Activated CD8-positive, alpha-beta memory T cell treated with anti-CD3 and anti-CD28 coated beads for 48 hours (primary cell): ENCODE measurements around the gene EFNA3.

ENCODE experiments used
- DNase-seq, 3 experiments: peaks; one replicate each; pipeline ENCODE4 v3.0.0-alpha.2; 2020; ENCODE audit warnings: low read depth in 2 of 3, low spot score in 2 of 3

Gene EFNA3

DNA sequence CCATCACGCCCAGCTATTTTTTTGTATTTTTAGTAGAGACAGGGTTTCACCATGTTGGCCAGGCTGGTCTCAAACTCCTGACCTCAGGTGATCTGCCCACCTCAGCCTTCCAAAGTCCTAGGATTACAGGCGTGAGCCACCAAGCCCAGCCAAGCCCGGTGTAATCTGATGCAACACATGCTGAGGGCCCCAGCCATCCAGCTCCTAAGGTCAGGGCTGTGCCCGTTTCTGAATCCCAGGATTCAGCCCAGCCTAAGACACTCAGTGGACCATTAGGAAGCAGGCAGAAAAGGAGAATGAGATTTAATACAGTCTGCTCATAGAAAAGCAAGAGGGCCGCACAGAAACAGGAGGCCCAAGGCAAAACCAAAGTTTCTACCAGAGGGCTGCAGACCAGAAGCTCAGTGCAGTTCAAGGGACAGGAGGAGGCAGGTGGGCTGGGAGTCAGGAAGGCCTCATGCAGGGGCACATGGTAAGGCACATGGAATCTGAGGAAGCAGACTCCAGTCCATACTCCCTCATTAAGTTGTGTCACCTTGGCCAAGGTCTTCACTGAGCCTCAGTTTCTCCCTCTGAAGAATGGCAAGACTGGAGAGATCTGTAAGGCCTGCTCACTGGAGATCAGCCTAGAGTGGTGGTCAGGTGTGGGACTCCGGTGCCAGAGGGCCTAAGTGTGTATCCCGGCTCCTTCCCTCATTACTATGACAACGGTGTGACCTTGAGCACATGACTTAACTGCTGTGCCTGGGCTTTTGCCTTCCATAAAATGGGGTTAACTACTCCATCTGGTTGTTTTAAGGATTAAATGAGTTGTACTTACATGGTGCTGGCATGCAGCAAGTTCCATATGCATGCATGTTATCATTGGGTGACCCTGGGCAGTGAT is 29.9 kb upstream of the EFNA3 start:
- no peak for DNase-seq

DNA sequence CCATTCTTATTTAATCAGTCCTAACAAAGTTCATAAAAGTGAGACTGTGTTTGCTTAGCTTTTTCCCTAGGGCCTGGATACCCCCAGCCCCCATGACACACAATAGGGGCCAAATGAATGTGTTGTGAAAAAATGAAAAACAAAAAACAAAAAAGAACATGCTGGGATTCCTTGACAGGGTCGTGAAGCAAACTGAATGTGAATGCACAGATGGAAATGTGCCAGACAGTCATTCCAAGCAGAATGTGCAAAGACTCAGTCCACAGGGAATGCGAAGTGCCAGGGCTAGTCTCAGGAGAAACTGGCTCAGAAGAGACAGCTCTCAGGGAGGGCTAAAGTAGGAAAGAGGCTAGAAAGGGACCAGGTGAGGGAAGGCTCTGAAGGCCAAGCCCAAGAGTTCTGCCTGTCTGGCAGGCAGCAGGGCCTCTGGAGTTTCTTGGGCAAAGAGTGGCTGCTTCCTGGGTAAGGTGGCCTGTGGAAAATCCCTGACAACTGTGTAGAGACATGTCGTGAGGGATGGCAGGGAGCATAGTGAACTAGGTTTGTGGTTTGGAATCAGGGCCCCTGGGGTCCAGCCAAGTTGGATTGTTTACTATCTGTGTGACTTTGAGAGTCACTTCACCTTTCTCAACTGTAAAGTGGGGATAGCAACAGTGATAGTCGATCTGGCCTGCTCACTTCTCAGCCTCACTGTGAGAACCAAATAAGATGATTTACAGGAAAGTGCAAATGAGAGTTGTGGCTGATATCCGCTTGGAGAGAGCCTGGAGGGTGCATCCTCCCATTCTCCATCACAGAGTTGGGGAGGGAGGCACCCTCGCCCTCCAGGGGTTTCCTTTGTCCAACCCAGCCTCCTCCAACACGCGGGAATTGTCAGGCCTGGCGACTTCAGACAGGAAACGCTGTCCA is 28.7 kb upstream of the EFNA3 start:
- no peak for DNase-seq

DNA sequence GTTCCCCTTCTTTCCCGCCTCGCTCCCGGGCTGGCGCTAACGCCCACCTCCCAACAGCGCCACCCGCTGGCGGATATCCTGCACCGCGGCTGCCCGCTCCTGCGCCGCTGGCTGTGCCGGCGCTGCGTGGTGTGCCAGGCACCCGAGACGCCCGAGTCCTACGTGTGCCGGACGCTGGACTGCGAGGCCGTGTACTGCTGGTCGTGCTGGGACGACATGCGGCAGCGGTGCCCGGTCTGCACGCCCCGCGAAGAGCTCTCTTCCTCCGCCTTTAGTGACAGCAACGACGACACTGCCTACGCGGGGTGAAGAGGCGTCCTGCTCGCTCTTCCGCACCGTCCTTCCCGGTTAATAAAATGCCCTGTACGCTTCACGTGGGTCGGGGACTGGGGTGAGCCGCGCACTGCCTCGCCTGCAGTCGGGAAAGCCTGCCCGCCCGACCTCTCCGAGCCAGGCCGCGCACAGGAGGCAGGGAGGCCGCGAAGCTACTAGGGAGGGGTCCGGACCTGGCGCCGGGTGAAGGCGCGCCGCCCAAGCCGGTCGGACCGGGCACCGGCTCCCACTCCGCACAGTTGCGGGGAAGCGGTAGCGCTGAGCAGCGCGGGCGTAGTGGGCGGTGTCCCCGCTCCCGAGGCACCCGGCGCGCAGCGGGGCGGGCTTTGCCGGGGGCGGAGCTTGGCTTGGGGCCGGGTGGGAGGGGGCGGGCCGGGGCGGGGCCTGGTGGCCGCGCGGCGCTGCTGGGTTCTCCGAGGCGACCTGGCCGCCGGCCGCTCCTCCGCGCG is 27.9 kb upstream of the EFNA3 start, which contains the start of gene ADAM15:
TSS of gene ADAM15 (plus strand) at position 757 of the 782 bp plus-strand sequence. CDS start 71 bp downstream, outside the sequence.
- DNase-seq: peak in 2 of 3 experiments; percentile 65 to 69

DNA sequence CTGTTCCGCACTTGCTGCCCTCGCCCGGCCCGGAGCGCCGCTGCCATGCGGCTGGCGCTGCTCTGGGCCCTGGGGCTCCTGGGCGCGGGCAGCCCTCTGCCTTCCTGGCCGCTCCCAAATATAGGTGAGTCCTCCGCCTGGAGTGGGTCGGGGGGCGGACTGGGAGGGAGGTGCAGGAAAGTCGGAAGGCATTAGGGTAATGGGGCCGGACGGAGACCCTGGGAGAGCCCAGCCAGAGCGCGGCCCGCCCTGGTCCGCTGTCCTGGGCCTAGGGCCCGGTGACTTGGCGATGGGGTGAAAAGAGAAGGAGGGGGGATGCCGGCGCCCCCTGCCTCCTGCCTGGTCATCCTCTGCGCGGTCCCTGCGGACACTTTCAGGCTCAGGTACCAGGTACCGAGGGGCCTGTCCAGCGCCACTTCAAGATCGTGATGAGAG is 27.3 kb upstream of the EFNA3 start:
- no peak for DNase-seq

DNA sequence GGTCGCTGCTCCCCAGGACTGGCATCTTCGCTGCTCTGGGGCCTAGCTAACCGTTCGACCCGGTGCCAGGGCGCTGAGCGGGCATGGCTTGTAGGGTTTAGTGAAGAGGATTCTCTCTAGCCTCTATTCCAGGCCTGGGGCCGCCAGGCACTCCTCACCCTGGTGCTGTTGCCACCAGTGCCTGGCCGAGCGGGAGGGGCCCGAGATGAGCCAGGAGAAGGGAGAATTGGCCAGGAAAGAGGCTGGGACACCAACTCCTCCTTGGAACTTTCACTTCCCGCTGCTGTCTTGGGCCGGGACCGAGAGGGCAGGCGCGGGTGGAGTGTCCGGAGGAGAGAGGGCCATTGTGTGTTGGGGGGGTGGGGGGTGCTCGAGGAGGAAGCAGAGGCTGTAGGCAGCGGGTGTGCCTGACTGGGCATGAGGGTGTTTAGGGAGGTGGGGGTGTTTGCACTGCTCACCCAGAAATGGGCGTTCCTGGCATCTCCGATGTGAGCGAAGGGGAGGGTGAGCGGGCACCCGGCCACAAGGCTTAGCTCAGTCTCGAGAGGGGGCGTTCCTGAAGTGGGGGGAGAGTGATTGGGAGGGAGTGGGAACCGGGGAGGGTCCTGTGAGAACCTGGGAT is 26.7 kb upstream of the EFNA3 start:
- no peak for DNase-seq

DNA sequence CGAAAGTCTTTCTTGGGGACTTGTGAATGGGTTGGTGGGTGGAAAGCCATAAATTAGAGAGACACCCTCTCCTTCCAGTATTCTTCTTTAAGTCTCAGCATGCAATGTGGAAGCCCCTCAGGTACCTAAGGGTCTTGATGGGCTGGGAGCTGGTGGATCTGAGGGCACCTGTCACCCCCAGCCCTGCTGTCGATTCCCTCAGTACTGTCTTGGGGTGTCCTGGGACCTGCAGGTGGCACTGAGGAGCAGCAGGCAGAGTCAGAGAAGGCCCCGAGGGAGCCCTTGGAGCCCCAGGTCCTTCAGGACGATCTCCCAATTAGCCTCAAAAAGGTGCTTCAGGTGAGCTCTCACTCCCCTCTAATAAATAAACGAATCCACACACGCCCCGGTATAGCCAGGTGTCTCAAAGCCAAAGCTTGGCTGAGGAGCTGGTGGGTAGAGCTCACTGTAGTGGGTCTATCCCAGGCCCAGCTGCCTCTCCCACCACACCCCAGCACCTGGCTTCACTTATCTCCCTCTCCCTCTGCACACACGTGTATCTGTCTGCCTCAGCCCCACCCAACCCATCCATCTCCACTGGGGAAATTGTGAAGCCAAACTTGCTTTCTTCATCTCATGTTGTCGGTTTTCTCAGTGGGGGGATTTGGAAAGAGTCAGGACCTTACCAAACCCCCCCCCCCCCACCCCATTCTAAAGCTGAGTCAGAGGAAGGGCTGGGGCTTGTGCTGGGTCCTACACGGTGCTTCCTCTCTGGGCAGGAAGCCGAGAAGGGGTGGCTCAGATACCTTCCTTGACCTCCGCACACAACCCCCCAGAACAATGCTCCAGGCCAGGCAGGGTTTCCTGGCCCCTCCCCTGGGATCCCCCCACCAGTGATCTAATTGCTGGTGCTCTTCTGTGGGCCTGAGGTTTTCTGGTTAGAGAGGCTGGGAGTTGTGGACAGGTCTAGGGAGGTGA is 25.9 kb upstream of the EFNA3 start:
- DNase-seq: no peak

DNA sequence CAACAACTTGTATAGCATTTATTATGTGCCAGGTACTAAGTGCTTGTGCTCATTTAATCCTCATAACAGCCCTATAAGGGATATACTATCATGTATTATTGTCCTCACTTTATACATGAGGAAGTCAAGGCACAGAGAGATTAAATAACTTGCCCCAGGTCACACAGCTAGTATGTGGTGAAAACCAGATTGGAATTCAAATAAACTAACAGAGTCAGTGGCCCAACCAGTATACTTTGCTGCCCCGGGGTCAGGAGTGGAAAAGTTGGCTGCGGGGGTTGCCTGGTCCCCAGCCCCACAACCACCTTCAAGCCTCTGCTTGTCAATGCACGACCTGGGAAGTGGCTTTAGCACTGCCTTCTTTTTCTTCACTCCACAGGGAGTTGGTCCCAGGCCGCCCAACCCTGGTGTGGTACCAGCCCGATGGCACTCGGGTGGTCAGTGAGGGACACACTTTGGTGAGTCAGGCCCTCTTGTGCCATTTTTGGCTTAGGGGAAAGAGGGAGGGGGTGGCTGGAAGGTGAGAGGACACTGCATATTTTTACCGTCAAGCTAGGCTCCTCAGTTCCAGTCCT is 25.0 kb upstream of the EFNA3 start:
- no peak for DNase-seq

DNA sequence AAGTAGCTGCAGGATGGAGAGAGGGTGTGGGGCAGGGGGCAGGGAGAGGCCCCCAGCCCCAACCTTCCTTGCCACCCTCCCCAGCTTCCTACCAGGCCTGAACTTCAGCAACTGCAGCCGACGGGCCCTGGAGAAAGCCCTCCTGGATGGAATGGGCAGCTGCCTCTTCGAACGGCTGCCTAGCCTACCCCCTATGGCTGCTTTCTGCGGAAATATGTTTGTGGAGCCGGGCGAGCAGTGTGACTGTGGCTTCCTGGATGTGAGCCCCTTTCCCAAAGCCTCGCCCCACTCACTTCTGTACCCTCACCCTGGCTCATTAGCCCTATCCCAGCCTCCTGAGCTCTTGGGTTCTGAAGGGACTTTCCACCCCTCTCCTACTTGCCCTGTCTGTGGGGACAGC is 21.5 kb upstream of the EFNA3 start:
- DNase-seq: no peak

DNA sequence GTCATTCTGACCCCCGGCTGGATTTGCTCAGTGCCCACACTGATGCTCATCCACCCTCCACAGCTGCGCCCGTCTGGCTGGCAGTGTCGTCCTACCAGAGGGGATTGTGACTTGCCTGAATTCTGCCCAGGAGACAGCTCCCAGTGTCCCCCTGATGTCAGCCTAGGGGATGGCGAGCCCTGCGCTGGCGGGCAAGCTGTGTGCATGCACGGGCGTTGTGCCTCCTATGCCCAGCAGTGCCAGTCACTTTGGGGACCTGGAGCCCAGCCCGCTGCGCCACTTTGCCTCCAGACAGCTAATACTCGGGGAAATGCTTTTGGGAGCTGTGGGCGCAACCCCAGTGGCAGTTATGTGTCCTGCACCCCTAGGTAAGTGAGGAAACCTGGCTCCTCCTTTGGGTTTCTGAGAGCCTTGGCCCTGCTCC is 20.8 kb upstream of the EFNA3 start:
- DNase-seq: no peak

DNA sequence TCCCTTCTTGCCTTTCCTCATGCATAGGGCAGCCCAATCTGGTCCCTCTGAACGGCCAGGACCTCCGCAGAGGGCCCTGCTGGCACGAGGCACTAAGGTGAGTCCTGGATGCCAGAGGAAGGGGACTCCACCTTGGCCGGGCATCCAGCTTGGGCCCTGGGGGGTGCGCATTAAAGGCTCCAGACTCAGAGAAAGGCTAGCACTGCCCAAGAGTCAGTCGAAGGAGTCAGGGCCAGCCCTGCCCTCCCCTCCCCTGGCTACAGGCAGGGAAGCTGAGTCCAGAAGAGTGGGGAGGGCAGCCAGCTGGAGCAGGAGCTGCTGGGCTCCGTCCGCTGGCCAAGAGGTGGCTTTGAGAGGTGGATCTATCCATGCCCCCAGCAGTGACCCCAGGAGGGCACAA is 17.9 kb upstream of the EFNA3 start:
- no peak for DNase-seq

DNA sequence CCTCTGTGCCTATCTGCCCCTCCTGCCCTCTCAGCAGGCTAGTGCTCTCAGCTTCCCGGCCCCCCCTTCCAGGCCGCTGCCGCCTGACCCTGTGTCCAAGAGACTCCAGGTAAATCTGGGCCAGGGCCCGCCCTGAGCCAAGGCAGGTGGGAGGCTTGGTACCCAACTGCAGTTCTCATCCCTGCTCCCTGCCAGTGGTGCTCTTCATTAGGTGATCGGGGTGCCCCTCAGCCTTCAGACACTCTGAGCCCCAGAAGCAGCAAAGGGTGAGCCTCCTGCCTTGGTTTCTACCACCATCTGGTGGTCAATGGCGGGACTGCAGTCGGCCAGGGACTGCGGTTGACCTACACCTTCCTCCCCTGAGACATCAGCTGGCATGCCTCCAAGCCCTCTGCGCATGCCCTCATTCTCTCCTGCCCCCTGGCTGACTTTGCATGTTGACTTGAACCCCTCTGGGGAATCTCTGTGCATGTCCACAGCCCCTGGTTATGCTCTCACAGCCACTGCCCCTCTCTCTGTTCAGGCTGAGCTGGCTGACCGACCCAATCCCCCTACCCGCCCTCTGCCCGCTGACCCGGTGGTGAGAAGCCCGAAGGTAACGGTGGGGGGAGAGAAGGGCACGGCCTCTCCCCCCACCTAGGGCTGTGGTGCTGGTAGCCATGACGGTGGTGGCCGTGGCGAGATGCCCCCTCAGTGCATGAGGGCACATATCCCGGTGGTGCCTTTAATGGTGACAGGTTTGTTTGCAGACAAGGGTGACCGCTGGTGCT is 17.1 kb upstream of the EFNA3 start:
- peak; percentile 82 to 100 (median 99) for DNase-seq

DNA sequence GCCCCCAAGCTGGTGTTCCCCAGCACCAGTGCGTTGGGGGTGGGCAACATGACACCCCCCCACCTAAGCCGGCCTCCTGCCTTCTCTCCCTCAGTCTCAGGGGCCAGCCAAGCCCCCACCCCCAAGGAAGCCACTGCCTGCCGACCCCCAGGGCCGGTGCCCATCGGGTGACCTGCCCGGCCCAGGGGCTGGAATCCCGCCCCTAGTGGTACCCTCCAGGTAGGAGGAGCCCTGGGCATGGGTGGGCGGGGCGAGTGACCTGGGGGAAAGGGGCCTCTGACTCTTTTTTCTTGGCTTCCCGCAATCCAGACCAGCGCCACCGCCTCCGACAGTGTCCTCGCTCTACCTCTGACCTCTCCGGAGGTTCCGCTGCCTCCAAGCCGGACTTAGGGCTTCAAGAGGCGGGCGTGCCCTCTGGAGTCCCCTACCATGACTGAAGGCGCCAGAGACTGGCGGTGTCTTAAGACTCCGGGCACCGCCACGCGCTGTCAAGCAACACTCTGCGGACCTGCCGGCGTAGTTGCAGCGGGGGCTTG is 16.4 kb upstream of the EFNA3 start:
- DNase-seq: no peak

DNA sequence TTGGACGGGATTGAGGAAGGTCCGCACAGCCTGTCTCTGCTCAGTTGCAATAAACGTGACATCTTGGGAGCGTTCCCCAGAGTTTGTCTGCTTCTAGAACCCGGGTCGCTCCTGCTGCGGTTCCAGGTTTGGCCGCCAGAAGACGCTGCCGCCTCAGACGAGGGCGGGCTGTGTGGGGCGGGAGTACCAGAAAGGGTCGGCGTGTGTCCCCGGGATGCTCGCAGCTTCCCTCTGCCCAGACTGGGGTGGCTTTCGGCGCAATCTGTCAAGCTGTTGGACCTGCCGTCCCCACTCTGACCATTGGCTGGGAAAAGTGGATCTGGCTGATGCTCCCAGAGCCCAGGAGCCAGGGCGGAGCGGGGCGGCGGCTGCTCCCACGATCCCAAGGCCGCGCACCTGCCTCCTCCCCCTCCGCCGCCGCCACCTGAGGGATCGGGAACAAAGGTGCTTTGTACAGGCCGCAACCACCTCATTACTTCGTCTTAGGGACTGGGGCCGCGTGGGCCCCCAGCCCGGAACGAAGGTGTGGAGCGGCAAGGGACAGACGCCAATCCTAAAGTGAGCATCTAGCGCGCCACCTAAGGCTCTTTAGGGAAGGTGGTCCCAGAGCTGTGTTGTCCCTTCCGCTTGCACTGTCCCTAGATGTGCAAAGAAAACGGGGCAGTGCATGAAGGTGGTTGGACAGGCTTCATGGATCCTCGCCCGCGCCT is 15.8 kb upstream of the EFNA3 start:
- peak in 2 of 3 experiments; percentile 43 to 69 for DNase-seq

DNA sequence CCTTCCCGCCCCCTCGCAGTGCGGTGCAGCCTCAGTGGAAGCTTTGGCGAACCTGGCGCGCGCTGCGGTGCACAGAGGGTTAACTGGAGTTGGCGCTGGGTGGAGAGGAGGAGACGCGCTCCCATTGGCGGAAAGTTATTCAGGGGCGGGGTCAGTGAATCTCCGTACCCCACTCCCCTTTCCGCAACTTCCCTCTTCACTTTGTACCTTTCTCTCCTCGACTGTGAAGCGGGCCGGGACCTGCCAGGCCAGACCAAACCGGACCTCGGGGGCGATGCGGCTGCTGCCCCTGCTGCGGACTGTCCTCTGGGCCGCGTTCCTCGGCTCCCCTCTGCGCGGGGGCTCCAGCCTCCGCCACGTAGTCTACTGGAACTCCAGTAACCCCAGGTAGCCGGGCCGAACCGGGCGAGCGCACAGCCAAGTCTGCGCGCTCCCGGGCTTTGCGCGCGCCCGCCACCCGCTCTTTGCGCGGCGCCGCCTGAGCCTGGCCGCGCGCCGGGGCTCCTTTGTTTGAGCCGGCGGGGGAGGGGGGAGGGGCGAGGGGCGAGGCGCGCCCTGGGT is 15.0 kb upstream of the EFNA3 start, which contains the start of gene EFNA4:
TSS of gene EFNA4 (plus strand) at position 191 of the 561 bp plus-strand sequence. CDS start at position 275, 84 bp downstream.
- peak in 2 of 3 experiments; percentile 42 to 63 for DNase-seq

DNA sequence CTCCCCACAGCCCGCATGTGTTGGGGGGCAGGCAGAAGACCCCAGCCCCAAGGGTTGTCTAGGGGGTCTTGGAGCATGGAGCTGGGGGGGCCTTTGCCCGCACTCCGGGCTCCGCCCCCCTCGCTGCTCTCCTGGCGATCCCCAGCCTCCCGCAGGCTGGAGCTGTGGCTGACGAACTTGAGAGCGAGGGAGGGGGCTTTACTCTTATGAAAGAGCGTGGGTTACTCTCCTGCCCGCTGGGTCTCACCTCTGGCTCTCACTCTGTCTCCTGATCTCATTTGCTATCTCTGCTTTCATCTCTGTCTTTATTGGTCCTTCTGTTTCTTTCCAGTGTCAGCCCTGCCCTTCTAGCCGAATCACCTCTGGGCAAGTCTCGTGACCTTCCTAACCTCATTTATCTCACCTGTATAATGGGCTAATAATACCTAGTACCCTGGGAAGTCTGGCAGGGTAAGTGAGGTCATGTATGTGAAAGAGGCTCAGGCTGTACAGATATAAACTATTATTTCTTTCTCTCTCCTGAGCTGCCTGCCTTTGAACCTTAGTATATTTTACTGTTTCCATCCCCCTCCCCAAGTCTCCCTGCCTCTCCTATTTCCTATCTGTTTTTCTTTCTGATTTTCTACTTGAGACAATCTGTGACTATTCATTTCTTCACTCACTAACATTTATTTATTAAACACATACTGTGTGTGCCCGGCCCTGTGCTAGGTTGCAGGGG is 14.4 kb upstream of the EFNA3 start:
- DNase-seq: no peak

DNA sequence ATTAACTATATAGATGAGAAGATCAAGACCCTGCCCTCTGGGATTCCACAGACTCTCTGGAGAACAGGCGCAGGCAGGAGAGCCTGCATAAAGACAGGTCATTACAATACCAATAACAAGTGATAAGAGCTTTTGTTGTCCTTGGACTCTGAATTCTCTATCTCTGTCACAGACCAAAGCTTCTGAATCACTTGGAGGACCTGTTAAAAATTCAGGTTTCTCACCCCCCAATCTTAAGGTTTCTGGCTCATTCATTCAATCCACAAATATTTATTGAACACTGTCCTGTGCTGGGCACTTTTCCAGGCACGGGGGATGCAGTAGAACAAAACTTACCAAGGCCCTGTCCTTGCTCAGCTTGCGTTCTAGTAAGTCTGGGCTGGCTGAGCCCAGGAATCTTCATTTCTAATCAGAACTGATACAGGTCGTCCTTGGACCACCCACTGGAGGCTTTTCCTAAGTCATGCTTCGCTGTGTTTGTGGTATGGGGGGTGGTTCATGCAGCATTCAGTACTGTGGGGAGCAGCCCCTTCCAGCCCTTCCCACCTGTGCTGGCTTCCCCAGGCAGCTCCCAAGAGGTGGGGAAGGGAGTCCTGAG is 13.7 kb upstream of the EFNA3 start:
- DNase-seq: no peak
